CD1c-positive myeloid dendritic cell (primary cell): ENCODE measurements around the gene DUSP10.
A peak's percentile ranks its signal among the peaks of the same experiment; 100 is the strongest.

Experiments used
- DNase-seq: peaks from one replicate; pipeline ENCODE4 v3.0.0-alpha.2; 2016; ENCODE audit errors: extremely low spot score

DUSP10 gene

GRCh38 chr1:221741703-221742554, at the start of gene DUSP10:
DUSP10 (minus strand) TSS chr1:221742089; CDS start chr1:221739744, 2,345 bp downstream.
- peak; percentile 99 for DNase-seq

- no peak for DNase-seq
Measured at GRCh38 chr1:221788466-221788865, 46.6 kb upstream of the DUSP10 start.

- DNase-seq, result no peak
Measured at GRCh38 chr1:221786647-221787046, 44.8 kb upstream of the DUSP10 start.

GRCh38 chr1:221783936-221784335, 42.0 kb upstream of the DUSP10 start:
- DNase-seq, result peak; percentile 22

GRCh38 chr1:221783437-221783836, 41.5 kb upstream of the DUSP10 start:
- no peak for DNase-seq

GRCh38 chr1:221782970-221783369, 41.1 kb upstream of the DUSP10 start:
- DNase-seq, result no peak

GRCh38 chr1:221782477-221782876, 40.6 kb upstream of the DUSP10 start:
- no peak for DNase-seq

GRCh38 chr1:221781102-221781755, 39.3 kb upstream of the DUSP10 start:
- DNase-seq, result peak; percentile 88

- no peak for DNase-seq
Measured at GRCh38 chr1:221780175-221780574, 38.3 kb upstream of the DUSP10 start.

- peak; percentile 10 for DNase-seq
Measured at GRCh38 chr1:221779771-221780170, 37.9 kb upstream of the DUSP10 start.

GRCh38 chr1:221778535-221779142, 36.8 kb upstream of the DUSP10 start:
- DNase-seq, result peak; percentile 80

- no peak for DNase-seq
Measured at GRCh38 chr1:221778125-221778524, 36.2 kb upstream of the DUSP10 start.

GRCh38 chr1:221777431-221778072, 35.7 kb upstream of the DUSP10 start:
- DNase-seq, result peak; percentile 82

- peak; percentile 86 for DNase-seq
Measured at GRCh38 chr1:221776495-221777301, 34.8 kb upstream of the DUSP10 start.

GRCh38 chr1:221775206-221775605, 33.3 kb upstream of the DUSP10 start:
- DNase-seq, result peak; percentile 37

GRCh38 chr1:221774054-221774842, 32.4 kb upstream of the DUSP10 start:
- no peak for DNase-seq

- DNase-seq, result no peak
Measured at GRCh38 chr1:221773383-221773782, 31.5 kb upstream of the DUSP10 start.

- no peak for DNase-seq
Measured at GRCh38 chr1:221772117-221772516, 30.2 kb upstream of the DUSP10 start.

- peak; percentile 21 for DNase-seq
Measured at GRCh38 chr1:221768444-221769066, 26.7 kb upstream of the DUSP10 start.

- no peak for DNase-seq
Measured at GRCh38 chr1:221766210-221766609, 24.3 kb upstream of the DUSP10 start.
